GM12875 (cell line): ENCODE data around the gene RBP2.
"Not testable (repeated sequence)": the region's sequence is repeated elsewhere in the genome, so short reads cannot be mapped to it uniquely, and the experiment has no call there.

Experiments used
- H3K4me3 ChIP-seq: one replicate; pipeline ENCODE4 v1.5.1; 2011; ENCODE audit warnings: low read depth, low read length, control low read depth
- TF ChIP-seq, protein P1 (sequence below): IDR thresholded peaks from 2 replicates; pipeline ENCODE4 v1.5.1; 2011; ENCODE audit warnings: low read depth, mild to moderate bottlenecking, control low read depth, inconsistent platforms, low read length, moderate library complexity, borderline replicate concordance; ENCODE audit not compliant: insufficient read depth

RBP2 gene

DNA sequence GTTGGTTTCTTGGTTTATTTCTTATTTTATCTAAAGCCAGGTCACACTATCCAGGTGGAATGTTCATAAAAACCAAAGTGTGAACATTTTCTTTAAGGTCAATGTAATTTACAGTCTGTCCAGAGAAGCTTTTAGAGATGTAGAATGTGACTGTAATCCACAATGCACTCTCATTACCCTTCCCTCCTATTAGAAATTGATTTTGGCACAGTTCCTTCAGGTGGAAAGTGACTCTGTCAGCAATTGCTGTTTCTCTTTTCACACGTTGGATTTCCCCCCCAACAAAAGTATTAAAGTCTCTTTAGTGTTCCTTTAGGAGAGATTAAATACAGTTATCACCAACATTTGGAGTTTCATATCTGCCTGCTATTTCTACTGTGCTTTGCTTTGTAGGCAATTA lies 55.3 kb downstream of the RBP2 start:
- TF ChIP-seq, protein P1, sequence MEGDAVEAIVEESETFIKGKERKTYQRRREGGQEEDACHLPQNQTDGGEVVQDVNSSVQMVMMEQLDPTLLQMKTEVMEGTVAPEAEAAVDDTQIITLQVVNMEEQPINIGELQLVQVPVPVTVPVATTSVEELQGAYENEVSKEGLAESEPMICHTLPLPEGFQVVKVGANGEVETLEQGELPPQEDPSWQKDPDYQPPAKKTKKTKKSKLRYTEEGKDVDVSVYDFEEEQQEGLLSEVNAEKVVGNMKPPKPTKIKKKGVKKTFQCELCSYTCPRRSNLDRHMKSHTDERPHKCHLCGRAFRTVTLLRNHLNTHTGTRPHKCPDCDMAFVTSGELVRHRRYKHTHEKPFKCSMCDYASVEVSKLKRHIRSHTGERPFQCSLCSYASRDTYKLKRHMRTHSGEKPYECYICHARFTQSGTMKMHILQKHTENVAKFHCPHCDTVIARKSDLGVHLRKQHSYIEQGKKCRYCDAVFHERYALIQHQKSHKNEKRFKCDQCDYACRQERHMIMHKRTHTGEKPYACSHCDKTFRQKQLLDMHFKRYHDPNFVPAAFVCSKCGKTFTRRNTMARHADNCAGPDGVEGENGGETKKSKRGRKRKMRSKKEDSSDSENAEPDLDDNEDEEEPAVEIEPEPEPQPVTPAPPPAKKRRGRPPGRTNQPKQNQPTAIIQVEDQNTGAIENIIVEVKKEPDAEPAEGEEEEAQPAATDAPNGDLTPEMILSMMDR, result no peak
- no peak overlapping the region for H3K4me3 ChIP-seq

GRCh38 chr3:139418144-139418543 lies 58.2 kb downstream of the RBP2 start:
- no peak overlapping the region for H3K4me3 ChIP-seq
- TF ChIP-seq, protein P1, result no peak

DNA sequence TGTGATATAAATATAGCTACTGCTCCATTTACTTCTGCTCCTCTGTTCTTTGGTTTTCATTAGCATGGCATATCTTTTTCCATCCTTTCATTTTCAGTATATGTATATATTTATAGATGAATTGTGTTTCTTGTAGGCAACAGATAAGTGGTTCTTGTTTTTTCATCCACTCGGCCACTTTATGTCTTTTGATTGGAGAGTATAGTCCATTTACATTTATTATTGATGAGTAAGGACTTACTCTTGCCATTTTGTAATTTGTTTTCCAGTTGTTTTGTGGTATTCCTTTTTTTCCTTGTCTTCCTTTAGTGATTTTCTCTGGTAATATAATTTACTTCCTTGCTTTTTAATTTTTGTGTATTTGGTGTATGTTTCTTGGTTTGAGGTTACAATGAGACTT lies 60.0 kb downstream of the RBP2 start:
- no peak overlapping the region for H3K4me3 ChIP-seq
- TF ChIP-seq, protein P1, result no peak

DNA sequence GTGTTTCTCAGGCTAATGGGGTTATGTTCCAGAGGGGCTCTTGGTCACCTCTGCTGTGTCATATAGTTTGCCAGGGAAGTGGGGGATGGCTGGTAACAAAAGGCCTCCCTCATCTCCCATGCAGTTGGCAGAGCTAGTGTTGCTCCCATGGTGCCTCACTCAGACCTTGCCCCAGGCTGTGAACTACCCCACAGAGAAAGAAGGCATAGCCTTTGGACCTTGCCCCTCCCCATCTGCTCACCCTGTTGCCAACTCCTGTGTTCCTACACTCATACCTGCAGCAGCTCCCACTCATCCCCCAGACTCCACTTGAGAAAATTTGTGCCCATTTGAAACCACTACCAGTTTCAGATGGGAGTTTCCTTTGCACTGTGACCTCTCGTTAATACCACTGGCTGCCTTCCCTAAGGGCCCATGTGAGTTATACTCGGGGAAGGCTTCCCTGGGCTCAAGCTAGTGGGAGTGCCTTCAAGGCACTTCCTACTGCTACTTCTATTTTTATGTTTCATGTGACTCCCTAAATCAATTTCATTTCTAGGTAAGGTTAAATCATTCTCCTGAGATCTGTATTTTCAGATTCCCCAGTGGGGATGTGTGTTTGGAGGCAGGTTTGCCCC lies 61.6 kb downstream of the RBP2 start:
- TF ChIP-seq, protein P1, result no peak

GRCh38 chr3:139412891-139413290 lies 63.4 kb downstream of the RBP2 start:
- H3K4me3 ChIP-seq, result not testable (repeated sequence)

More for the DNA sequence above, 61.6 kb downstream of the RBP2 start:
- no peak overlapping the region for H3K4me3 ChIP-seq
